ENCODE measurements around the gene ADH7. TPM values are rescaled to one million over a fixed set of nuclear protein-coding genes. Genes with fewer than 3 reads are reported as not detected.

ADH7 gene
- total RNA-seq, 3 donors from 2014 or later: not detected

GRCh38 chr4:99404595-99405287 is 30.4 kb downstream of the ADH7 start:
- DNase-seq: no peak

GRCh38 chr4:99403380-99404184 is 31.6 kb downstream of the ADH7 start:
- Mint-ChIP-seq H3K4me3 (no peak overlapping the region), H3K36me3 (ENCODE audit: insufficient read depth) (no peaks in the 10 kb centered on the region), H3K4me1 (ENCODE audit: low read depth) (peaks cover 9% of the 10 kb centered on the region), H3K27me3 (ENCODE audit: low read depth) (no peaks in the 10 kb centered on the region), H3K9me3 (no peaks in the 10 kb centered on the region)
- ATAC-seq (no peak), DNase-seq (no peak)

More at GRCh38 chr4:99404595-99405287, 30.4 kb downstream of the ADH7 start:
- H3K9me3 Mint-ChIP-seq: no peaks in the 10 kb centered on the region
- no peaks in the 10 kb centered on the region for H3K27me3 Mint-ChIP-seq (ENCODE audit: low read depth)
- H3K4me3 Mint-ChIP-seq: no peak overlapping the region
- ATAC-seq: peak; percentile 61 to 63
- H3K36me3 Mint-ChIP-seq (ENCODE audit: insufficient read depth): no peaks in the 10 kb centered on the region
- peaks cover 9% of the 10 kb centered on the region for H3K4me1 Mint-ChIP-seq (ENCODE audit: low read depth)

GRCh38 chr4:99402765-99403164 is 32.4 kb downstream of the ADH7 start:
- no peak for DNase-seq
- ATAC-seq: no peak
- H3K9me3 Mint-ChIP-seq: no peaks in the 10 kb centered on the region
- H3K4me3 Mint-ChIP-seq: no peak overlapping the region
- H3K36me3 Mint-ChIP-seq (ENCODE audit: insufficient read depth): no peaks in the 10 kb centered on the region
- H3K4me1 Mint-ChIP-seq (ENCODE audit: low read depth): peaks cover 9% of the 10 kb centered on the region
- no peaks in the 10 kb centered on the region for H3K27me3 Mint-ChIP-seq (ENCODE audit: low read depth)

- H3K27me3 Mint-ChIP-seq (ENCODE audit: low read depth): peaks cover 4% of the 10 kb centered on the region
- H3K9me3 Mint-ChIP-seq: no peaks in the 10 kb centered on the region
- ATAC-seq: no peak
- H3K4me1 Mint-ChIP-seq (ENCODE audit: low read depth): peaks cover 9% of the 10 kb centered on the region
- H3K4me3 Mint-ChIP-seq: no peak overlapping the region
- no peak for DNase-seq
- no peaks in the 10 kb centered on the region for H3K36me3 Mint-ChIP-seq (ENCODE audit: insufficient read depth)
These were observed 34.3 kb downstream of the ADH7 start for GRCh38 chr4:99400831-99401230.

GRCh38 chr4:99399017-99399416 is 36.1 kb downstream of the ADH7 start:
- DNase-seq (no peak), ATAC-seq (no peak)
- no peaks in the 10 kb centered on the region for H3K9me3 Mint-ChIP-seq
- H3K36me3 Mint-ChIP-seq (ENCODE audit: insufficient read depth): no peaks in the 10 kb centered on the region
- H3K27me3 Mint-ChIP-seq (ENCODE audit: low read depth): peaks cover 4% of the 10 kb centered on the region
- H3K4me3 Mint-ChIP-seq: no peak overlapping the region
- peaks cover 3% of the 10 kb centered on the region for H3K4me1 Mint-ChIP-seq (ENCODE audit: low read depth)

GRCh38 chr4:99395595-99396364 is 39.4 kb downstream of the ADH7 start:
- H3K9me3 Mint-ChIP-seq: peaks cover 9% of the 10 kb centered on the region
- H3K36me3 Mint-ChIP-seq (ENCODE audit: insufficient read depth): no peaks in the 10 kb centered on the region
- peaks cover 10% of the 10 kb centered on the region for H3K27me3 Mint-ChIP-seq (ENCODE audit: low read depth)
- H3K4me1 Mint-ChIP-seq (ENCODE audit: low read depth): no peaks in the 10 kb centered on the region
- no peak overlapping the region for H3K4me3 Mint-ChIP-seq
- ATAC-seq (no peak), DNase-seq (no peak)

GRCh38 chr4:99394896-99395295 is 40.2 kb downstream of the ADH7 start:
- no peak for DNase-seq
- no peak overlapping the region for H3K4me3 Mint-ChIP-seq

GRCh38 chr4:99390055-99390454 is 45.1 kb downstream of the ADH7 start:
- no peaks in the 10 kb centered on the region for H3K36me3 Mint-ChIP-seq (ENCODE audit: insufficient read depth)
- DNase-seq (no peak), ATAC-seq (no peak)
- H3K4me3 Mint-ChIP-seq: no peak overlapping the region
- H3K9me3 Mint-ChIP-seq: peaks cover 11% of the 10 kb centered on the region
- no peaks in the 10 kb centered on the region for H3K4me1 Mint-ChIP-seq (ENCODE audit: low read depth)
- H3K27me3 Mint-ChIP-seq (ENCODE audit: low read depth): peaks cover 8% of the 10 kb centered on the region

More at GRCh38 chr4:99394896-99395295, 40.2 kb downstream of the ADH7 start:
- H3K4me1 Mint-ChIP-seq (ENCODE audit: low read depth): no peaks in the 10 kb centered on the region
- H3K36me3 Mint-ChIP-seq (ENCODE audit: insufficient read depth): no peaks in the 10 kb centered on the region
- ATAC-seq: no peak
- peaks cover 11% of the 10 kb centered on the region for H3K9me3 Mint-ChIP-seq
- peaks cover 10% of the 10 kb centered on the region for H3K27me3 Mint-ChIP-seq (ENCODE audit: low read depth)

GRCh38 chr4:99389606-99390005 is 45.5 kb downstream of the ADH7 start:
- no peak for ATAC-seq

GRCh38 chr4:99383833-99384392 is 51.2 kb downstream of the ADH7 start:
- Mint-ChIP-seq H3K9me3 (no peaks in the 10 kb centered on the region), H3K27me3 (ENCODE audit: low read depth) (peaks cover 9% of the 10 kb centered on the region), H3K4me1 (ENCODE audit: low read depth) (no peaks in the 10 kb centered on the region), H3K4me3 (no peak overlapping the region), H3K36me3 (ENCODE audit: insufficient read depth) (no peaks in the 10 kb centered on the region)
- ATAC-seq: no peak
- DNase-seq: no peak

More at GRCh38 chr4:99389606-99390005, 45.5 kb downstream of the ADH7 start:
- DNase-seq: no peak
- Mint-ChIP-seq H3K36me3 (ENCODE audit: insufficient read depth) (no peaks in the 10 kb centered on the region), H3K4me3 (no peak overlapping the region), H3K4me1 (ENCODE audit: low read depth) (no peaks in the 10 kb centered on the region), H3K27me3 (ENCODE audit: low read depth) (peaks cover 8% of the 10 kb centered on the region), H3K9me3 (peaks cover 11% of the 10 kb centered on the region)

GRCh38 chr4:99383399-99383798 is 51.7 kb downstream of the ADH7 start:
- DNase-seq: no peak
- H3K36me3 Mint-ChIP-seq (ENCODE audit: insufficient read depth): no peaks in the 10 kb centered on the region
- H3K27me3 Mint-ChIP-seq (ENCODE audit: low read depth): peaks cover 9% of the 10 kb centered on the region
- H3K4me1 Mint-ChIP-seq (ENCODE audit: low read depth): no peaks in the 10 kb centered on the region
- no peak for ATAC-seq
- no peak overlapping the region for H3K4me3 Mint-ChIP-seq
- H3K9me3 Mint-ChIP-seq: no peaks in the 10 kb centered on the region

GRCh38 chr4:99382745-99383360 is 52.3 kb downstream of the ADH7 start:
- H3K4me3 Mint-ChIP-seq: no peak overlapping the region
- H3K9me3 Mint-ChIP-seq: no peaks in the 10 kb centered on the region
- peaks cover 7% of the 10 kb centered on the region for H3K27me3 Mint-ChIP-seq (ENCODE audit: low read depth)
- DNase-seq: no peak
- H3K36me3 Mint-ChIP-seq (ENCODE audit: insufficient read depth): no peaks in the 10 kb centered on the region
- no peak for ATAC-seq
- H3K4me1 Mint-ChIP-seq (ENCODE audit: low read depth): no peaks in the 10 kb centered on the region

- ATAC-seq (no peak), DNase-seq (no peak)
- H3K36me3 Mint-ChIP-seq (ENCODE audit: insufficient read depth): no peaks in the 10 kb centered on the region
- H3K4me3 Mint-ChIP-seq: no peak overlapping the region
- H3K4me1 Mint-ChIP-seq (ENCODE audit: low read depth): no peaks in the 10 kb centered on the region
- peaks cover 11% of the 10 kb centered on the region for H3K27me3 Mint-ChIP-seq (ENCODE audit: low read depth)
- H3K9me3 Mint-ChIP-seq: peaks cover 3% of the 10 kb centered on the region
These were observed 53.5 kb downstream of the ADH7 start for GRCh38 chr4:99381588-99382175.

All from activated T-cell treated with anti-CD3 and anti-CD28 coated beads, Interleukin-2, amount 50 U/mL, for 4 hours (primary cell).